HTR-8/SVneo (cell line): ENCODE results near the gene PAK5.

Experiments used
- DNase-seq: peaks from one replicate; pipeline ENCODE4 v3.0.0; 2011; ENCODE audit warnings: low spot score, mixed read lengths; ENCODE audit not compliant: insufficient read length
- FAIRE-seq: peaks from 2 replicates; lab custom pipeline; 2011; peaks lifted over from hg19 to GRCh38; lab: Jason Lieb, UNC

Gene PAK5

GRCh38 chr20:9507544-9508239 lies 331.2 kb downstream of the PAK5 start:
- DNase-seq (no peak), FAIRE-seq (no peak)

- DNase-seq = no peak
- no peak for FAIRE-seq
Measured at GRCh38 chr20:9506964-9507369, 331.9 kb downstream of the PAK5 start.

GRCh38 chr20:9506280-9506821 lies 332.5 kb downstream of the PAK5 start:
- no peak for DNase-seq
- FAIRE-seq = no peak

- no peak for FAIRE-seq
- DNase-seq = no peak
Measured at GRCh38 chr20:9503526-9504245, 335.2 kb downstream of the PAK5 start.

- FAIRE-seq = no peak
- DNase-seq = no peak
Measured at GRCh38 chr20:9501473-9501872, 337.4 kb downstream of the PAK5 start.

- DNase-seq = no peak
- FAIRE-seq = no peak
Measured at GRCh38 chr20:9500121-9500520, 338.8 kb downstream of the PAK5 start.

- no peak for DNase-seq
Measured at GRCh38 chr20:9499126-9499899, 339.6 kb downstream of the PAK5 start.

GRCh38 chr20:9498322-9498721 lies 340.6 kb downstream of the PAK5 start:
- no peak for DNase-seq
- no peak for FAIRE-seq

More at GRCh38 chr20:9499126-9499899, 339.6 kb downstream of the PAK5 start:
- FAIRE-seq = no peak

GRCh38 chr20:9496155-9496554 lies 342.7 kb downstream of the PAK5 start:
- no peak for FAIRE-seq
- DNase-seq = no peak

- DNase-seq = no peak
Measured at GRCh38 chr20:9495701-9496100, 343.2 kb downstream of the PAK5 start.

GRCh38 chr20:9493803-9494202 lies 345.1 kb downstream of the PAK5 start:
- no peak for FAIRE-seq

More at GRCh38 chr20:9495701-9496100, 343.2 kb downstream of the PAK5 start:
- no peak for FAIRE-seq

GRCh38 chr20:9492067-9492466 lies 346.8 kb downstream of the PAK5 start:
- DNase-seq = no peak

More at GRCh38 chr20:9493803-9494202, 345.1 kb downstream of the PAK5 start:
- DNase-seq = no peak

GRCh38 chr20:9491324-9491723 lies 347.6 kb downstream of the PAK5 start:
- DNase-seq = no peak
- no peak for FAIRE-seq

More at GRCh38 chr20:9492067-9492466, 346.8 kb downstream of the PAK5 start:
- no peak for FAIRE-seq

GRCh38 chr20:9490631-9491030 lies 348.2 kb downstream of the PAK5 start:
- FAIRE-seq = no peak
- DNase-seq = no peak

- FAIRE-seq (no peak), DNase-seq (no peak)
Measured at GRCh38 chr20:9490161-9490560, 348.7 kb downstream of the PAK5 start.

- DNase-seq (no peak), FAIRE-seq (no peak)
Measured at GRCh38 chr20:9488063-9488462, 350.8 kb downstream of the PAK5 start.
